Coronary artery (tissue), 2 donors: ENCODE measurements around the gene OR11H7.
"Not testable (repeated sequence)": the region's sequence is repeated elsewhere in the genome, so short reads cannot be mapped to it uniquely, and the experiment has no call there.

Source experiments
- DNase-seq: peaks from one replicate; pipeline ENCODE4 v3.0.0-alpha.2; 2017; ENCODE audit warnings: low spot score
- H3K27ac ChIP-seq, 2 donors: fragments of 200-600 bp; sonication (generic); one replicate each; pipeline ENCODE4 v1.5.1; 2016 to 2019
- H3K4me3 ChIP-seq: fragments of 200-600 bp; sonication (generic); 2 replicates; pipeline ENCODE4 v1.5.1; 2016; ENCODE audit warnings: mild to moderate bottlenecking, moderate library complexity
- TF ChIP-seq, protein P1 (sequence below): fragments of 200-600 bp; sonication (generic); IDR thresholded peaks from one replicate; pipeline ENCODE4 v1.5.1; 2019; ENCODE audit warnings: antibody characterized with exemption

Gene OR11H7

DNA sequence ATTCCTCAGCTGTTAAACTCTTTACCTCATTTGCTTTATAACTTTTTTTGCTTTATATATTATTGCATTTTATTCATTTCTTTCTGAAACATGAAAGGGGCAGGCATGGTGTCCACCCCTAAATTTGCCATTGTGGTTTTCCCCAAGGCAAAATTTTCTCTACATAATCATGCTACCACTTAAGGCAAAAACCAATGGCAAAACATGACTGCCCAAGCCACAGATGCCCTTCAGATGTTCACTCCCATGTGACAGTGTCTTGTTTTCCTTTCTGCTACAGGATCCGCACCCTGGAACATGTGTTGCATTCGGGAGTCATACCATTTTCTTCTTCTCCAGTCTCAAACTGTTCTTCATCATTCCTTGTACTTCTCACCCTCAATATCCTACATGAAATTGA, 48.6 kb downstream of the OR11H7 start:
- no peak for DNase-seq
- Histone ChIP-seq H3K4me3 (no peak overlapping the region), H3K27ac (no peak overlapping the region)
- TF ChIP-seq, protein P1, sequence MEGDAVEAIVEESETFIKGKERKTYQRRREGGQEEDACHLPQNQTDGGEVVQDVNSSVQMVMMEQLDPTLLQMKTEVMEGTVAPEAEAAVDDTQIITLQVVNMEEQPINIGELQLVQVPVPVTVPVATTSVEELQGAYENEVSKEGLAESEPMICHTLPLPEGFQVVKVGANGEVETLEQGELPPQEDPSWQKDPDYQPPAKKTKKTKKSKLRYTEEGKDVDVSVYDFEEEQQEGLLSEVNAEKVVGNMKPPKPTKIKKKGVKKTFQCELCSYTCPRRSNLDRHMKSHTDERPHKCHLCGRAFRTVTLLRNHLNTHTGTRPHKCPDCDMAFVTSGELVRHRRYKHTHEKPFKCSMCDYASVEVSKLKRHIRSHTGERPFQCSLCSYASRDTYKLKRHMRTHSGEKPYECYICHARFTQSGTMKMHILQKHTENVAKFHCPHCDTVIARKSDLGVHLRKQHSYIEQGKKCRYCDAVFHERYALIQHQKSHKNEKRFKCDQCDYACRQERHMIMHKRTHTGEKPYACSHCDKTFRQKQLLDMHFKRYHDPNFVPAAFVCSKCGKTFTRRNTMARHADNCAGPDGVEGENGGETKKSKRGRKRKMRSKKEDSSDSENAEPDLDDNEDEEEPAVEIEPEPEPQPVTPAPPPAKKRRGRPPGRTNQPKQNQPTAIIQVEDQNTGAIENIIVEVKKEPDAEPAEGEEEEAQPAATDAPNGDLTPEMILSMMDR, result no peak

DNA sequence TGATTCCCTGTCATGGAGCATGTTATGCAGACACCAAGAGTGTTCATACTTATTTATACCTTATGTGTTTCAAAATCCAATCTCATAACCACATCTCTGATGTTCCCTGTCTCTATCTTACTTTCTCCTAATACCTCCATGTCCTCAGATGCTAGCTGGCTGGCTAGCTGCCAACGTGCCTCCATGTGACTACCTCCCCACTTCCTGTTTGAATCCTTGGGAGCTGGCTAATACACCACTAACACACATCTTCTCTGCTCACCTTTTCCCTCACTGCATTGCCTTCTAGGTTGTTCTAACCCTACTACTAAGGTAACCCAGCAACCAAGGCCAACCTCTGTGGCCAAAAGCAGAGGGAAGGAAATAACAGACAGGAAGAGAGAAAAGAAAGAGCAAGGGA, 49.6 kb downstream of the OR11H7 start:
- DNase-seq, result no peak
- TF ChIP-seq, protein P1, result no peak
- no peak overlapping the region for H3K27ac ChIP-seq
- no peak overlapping the region for H3K4me3 ChIP-seq

DNA sequence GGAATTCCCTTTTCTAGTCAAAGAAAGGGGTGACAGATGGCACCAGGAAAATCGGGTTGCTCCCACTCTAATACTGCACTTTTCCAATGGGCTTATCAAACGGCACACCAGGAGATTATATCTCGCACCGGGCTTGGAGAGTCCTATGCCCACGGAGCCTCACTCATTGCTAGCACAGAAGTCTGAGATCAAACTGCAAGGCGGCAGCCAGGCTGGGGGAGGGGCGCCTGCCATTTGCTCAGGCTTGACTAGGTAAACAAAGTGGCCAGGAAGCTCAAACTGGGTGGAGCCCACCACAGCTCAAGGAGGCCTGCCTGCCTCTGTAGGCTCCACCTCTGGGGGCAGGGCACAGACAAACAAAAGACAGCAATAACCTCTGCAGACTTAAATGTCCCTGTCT, 51.5 kb downstream of the OR11H7 start:
- H3K4me3 ChIP-seq, H3K27ac ChIP-seq, DNase-seq: not testable (repeated sequence)
